ENCODE results near the gene ERBB2.

ERBB2 gene

GRCh38 chr17:39653662-39654331 is 46.1 kb upstream of the ERBB2 start:
- peak; percentile 97 for TF ChIP-seq CTCF (IDR thresholded peaks at IDR 0.05; ENCODE audit: insufficient read depth, low read length, poor library complexity, severe bottlenecking)
- no peak overlapping the region for H3K4me3 ChIP-seq (replicated peaks; ENCODE audit: low read depth, low read length)
- DNase-seq (ENCODE audit: extremely low read depth, insufficient read length) = no peak
- H3K27me3 ChIP-seq (replicated peaks; ENCODE audit: control insufficient read depth, insufficient read depth, low read length) = no peaks in the 10 kb centered on the region
- peaks cover 17% of the 10 kb centered on the region for H3K36me3 ChIP-seq (ENCODE audit: control insufficient read depth, insufficient read depth, low read length)

GRCh38 chr17:39655105-39655504 is 44.8 kb upstream of the ERBB2 start:
- H3K27me3 ChIP-seq (replicated peaks; ENCODE audit: control insufficient read depth, insufficient read depth, low read length) = no peaks in the 10 kb centered on the region
- no peak for TF ChIP-seq CTCF (IDR thresholded peaks at IDR 0.05; ENCODE audit: insufficient read depth, low read length, poor library complexity, severe bottlenecking)
- no peak overlapping the region for H3K4me3 ChIP-seq (replicated peaks; ENCODE audit: low read depth, low read length)
- peaks cover 20% of the 10 kb centered on the region for H3K36me3 ChIP-seq (ENCODE audit: control insufficient read depth, insufficient read depth, low read length)
- DNase-seq (ENCODE audit: extremely low read depth, insufficient read length) = no peak

- no peak for DNase-seq (ENCODE audit: extremely low read depth, insufficient read length)
- Histone ChIP-seq H3K27me3 (replicated peaks; ENCODE audit: control insufficient read depth, insufficient read depth, low read length) (no peaks in the 10 kb centered on the region), H3K4me3 (replicated peaks; ENCODE audit: low read depth, low read length) (no peak overlapping the region), H3K36me3 (ENCODE audit: control insufficient read depth, insufficient read depth, low read length) (peaks cover 42% of the 10 kb centered on the region)
- TF ChIP-seq CTCF (IDR thresholded peaks at IDR 0.05; ENCODE audit: insufficient read depth, low read length, poor library complexity, severe bottlenecking) = no peak
Measured at GRCh38 chr17:39658346-39658745, 41.5 kb upstream of the ERBB2 start.

- Histone ChIP-seq H3K36me3 (ENCODE audit: control insufficient read depth, insufficient read depth, low read length) (peaks cover 42% of the 10 kb centered on the region), H3K27me3 (replicated peaks; ENCODE audit: control insufficient read depth, insufficient read depth, low read length) (no peaks in the 10 kb centered on the region), H3K4me3 (replicated peaks; ENCODE audit: low read depth, low read length) (no peak overlapping the region)
- no peak for TF ChIP-seq CTCF (IDR thresholded peaks at IDR 0.05; ENCODE audit: insufficient read depth, low read length, poor library complexity, severe bottlenecking)
- no peak for DNase-seq (ENCODE audit: extremely low read depth, insufficient read length)
Measured at GRCh38 chr17:39658760-39659159, 41.1 kb upstream of the ERBB2 start.

- no peaks in the 10 kb centered on the region for H3K27me3 ChIP-seq (replicated peaks; ENCODE audit: control insufficient read depth, insufficient read depth, low read length)
- peaks cover 42% of the 10 kb centered on the region for H3K36me3 ChIP-seq (ENCODE audit: control insufficient read depth, insufficient read depth, low read length)
- no peak for DNase-seq (ENCODE audit: extremely low read depth, insufficient read length)
- TF ChIP-seq CTCF (IDR thresholded peaks at IDR 0.05; ENCODE audit: insufficient read depth, low read length, poor library complexity, severe bottlenecking) = no peak
- no peak overlapping the region for H3K4me3 ChIP-seq (replicated peaks; ENCODE audit: low read depth, low read length)
Measured at GRCh38 chr17:39659279-39660010, 40.4 kb upstream of the ERBB2 start.

Data from GM06990 (cell line).